Middle frontal gyrus (tissue), 1 donor: Measurements from ENCODE around the gene JOSD1.

Source experiments
- DNase-seq: peaks from one replicate; pipeline ENCODE4 v3.0.0-alpha.2; 2015; ENCODE audit warnings: low spot score; ENCODE audit errors: extremely low spot score

JOSD1 gene

GRCh38 chr22:38700789-38701628, at the start of gene JOSD1:
TSS of gene JOSD1 (minus strand) at chr22:38700943. CDS start at chr22:38699987, 956 bp downstream.
- DNase-seq: peak; percentile 91

GRCh38 chr22:38750104-38750503, 49.4 kb upstream of the JOSD1 start:
- DNase-seq: no peak

- DNase-seq: no peak
Measured at GRCh38 chr22:38748487-38749136, 47.9 kb upstream of the JOSD1 start.

DNA sequence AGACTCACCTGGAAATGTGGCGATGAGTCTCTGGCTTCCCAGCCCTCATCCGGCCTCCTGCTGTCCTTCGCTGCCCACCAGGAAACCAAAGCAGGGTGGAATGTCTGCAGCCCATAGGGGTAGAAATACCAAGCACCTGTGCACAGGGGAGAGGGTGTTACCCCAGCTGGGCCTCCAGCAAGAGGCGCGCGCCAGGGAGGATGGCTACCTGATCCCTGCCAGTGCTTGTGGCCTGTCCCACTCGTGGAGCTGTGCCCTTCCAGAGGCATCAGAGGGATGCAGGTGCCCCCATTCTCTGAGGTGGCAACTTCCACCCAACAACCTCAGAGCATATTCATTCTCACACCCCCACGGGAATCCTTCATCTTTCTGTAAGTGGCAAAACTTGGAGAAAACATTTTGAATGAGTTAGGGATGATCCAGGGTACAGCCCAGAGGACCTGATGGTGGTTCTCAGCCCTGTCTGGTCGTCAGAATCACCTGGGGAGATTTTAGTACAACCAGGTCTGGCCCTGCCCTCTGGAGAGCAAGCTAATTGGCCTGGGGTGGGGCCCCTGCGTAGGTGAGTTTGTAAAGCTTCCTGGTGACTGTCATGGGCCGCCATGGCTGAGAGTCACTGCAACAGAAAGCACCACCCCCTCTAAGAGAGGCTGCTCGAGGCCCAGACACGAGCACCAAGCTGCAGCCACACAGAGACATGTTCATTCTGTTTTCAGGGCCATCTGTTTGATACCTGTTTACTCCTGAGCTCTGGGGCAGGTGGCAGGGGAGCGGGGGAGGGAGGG, 45.1 kb upstream of the JOSD1 start:
- DNase-seq: no peak

- no peak for DNase-seq
Measured at GRCh38 chr22:38744981-38745380, 44.2 kb upstream of the JOSD1 start.

DNA sequence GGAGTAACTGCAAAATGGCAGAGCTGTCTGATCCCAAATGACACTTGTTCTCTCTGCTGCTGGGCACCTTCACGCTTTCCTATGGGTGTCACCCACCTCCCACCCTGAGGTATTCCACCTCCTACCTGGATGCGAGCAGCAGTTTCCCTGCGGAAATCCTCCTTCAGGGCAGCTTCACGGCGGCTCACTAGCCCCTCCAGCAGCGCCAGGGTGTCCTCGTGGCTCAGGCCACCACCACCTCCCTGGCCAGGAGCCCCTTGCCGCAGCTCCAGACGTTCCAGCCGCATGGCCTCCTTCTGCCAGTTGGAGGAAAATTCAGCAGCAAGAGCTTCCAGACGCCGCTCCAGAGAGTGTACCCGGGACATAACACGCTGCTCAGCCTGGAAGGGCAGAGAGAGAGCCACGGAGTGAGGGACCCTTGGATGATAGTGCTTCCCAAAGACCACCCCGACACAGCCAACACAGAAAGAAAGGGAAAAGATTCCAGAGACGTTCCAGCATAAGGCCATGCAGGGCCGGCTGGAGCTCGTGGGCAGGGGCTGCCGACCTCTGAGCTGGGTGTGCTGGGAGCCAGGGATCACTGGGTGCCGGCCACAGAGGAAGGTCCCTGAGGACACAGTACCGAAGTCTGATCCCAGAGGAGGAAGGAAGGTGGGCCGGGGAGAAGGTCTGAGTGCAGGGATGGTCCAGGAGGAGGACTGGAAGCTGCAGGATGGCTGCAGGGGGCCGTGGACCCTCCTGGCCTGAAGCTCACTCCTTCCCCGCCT, 41.6 kb upstream of the JOSD1 start:
- no peak for DNase-seq

DNA sequence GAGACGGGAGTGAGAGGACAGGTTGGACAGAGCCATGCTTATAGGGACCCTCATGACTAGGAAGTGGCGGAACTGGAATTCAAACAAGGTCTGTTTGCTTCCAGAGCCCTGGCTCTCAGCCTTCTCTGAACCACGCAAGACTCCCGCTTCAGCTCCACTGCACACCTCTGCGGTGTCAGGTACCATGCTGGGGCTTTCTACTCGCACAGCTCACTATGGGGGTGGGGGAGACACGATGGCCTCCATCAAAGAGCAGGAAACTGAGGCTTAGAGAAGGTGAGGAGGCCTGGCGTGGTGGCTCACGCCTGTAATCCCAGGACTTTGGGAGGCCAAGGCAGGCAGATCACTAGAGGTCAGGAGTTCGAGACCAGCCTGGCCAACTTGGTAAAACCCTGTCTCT, 40.8 kb upstream of the JOSD1 start:
- DNase-seq: no peak

- no peak for DNase-seq
Measured at GRCh38 chr22:38741166-38741565, 40.4 kb upstream of the JOSD1 start.

GRCh38 chr22:38740754-38741153, 40.0 kb upstream of the JOSD1 start:
- no peak for DNase-seq

DNA sequence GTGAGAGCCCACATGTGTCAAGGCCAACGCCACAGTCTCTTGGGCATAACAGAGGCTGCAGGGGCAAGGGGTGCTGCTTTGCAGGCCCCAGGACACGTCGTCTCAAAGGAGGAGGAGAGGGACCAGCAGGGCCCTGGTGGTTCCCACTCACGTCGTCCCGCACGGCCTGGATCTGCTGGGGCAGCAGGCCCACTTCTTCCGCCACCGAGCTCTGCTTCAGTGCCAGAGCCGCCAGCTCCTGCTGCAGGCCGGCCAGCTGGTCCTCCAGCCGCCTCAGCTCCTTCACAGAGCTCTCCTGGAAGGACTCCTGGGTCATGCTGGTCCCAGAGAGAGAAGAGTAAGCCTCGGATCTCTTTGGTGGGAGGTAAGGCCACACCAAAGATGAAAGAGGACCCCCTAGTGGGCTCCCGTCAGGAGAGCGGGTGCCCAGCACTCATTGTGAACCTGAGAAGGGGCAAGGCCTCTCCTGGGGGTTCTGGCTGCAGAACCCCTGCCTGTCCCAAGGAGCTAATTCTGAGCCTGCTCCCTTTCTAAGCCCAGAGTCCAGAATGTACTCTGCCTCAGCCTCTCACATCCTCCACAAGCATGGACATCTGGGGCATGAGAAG, 39.5 kb upstream of the JOSD1 start:
- DNase-seq: no peak

- no peak for DNase-seq
Measured at GRCh38 chr22:38739300-38740055, 38.7 kb upstream of the JOSD1 start.

- no peak for DNase-seq
Measured at GRCh38 chr22:38738475-38739070, 37.8 kb upstream of the JOSD1 start.

DNA sequence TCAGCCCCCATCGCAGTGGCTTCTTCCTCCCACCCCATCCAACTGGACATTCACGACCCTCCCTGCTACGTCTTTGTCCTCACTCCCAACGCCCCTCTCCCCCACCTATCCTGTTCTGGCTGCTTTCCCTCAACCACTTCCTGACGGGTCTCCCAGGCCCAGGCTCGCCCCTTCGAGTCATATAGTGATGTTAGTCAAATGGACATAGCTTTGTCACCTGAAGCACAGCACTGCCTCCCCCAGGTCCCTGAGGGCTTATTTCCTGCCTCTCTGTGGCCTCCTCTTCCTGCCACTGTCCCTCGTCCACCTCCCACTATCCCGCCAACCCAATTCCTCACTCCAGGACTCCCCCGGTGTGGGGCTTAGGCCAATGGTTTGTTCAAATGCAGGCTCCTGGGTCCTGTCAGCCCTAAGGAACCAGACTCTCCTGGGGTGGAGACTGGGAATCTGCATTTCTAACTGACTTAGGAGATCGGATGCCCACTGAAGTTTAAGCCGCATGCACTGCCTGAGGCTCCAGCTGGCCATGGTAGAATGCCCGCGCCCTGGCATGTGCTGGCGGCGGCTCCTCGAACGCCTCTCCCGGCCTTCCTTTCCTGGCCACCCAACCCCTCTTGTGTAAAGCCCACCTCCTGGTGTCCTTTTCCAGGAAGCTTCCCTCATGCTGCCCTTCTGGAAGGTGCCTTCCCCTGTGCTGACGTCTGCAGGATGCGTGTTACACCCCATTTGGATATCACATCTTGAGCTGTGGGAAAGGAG, 36.7 kb upstream of the JOSD1 start:
- no peak for DNase-seq

DNA sequence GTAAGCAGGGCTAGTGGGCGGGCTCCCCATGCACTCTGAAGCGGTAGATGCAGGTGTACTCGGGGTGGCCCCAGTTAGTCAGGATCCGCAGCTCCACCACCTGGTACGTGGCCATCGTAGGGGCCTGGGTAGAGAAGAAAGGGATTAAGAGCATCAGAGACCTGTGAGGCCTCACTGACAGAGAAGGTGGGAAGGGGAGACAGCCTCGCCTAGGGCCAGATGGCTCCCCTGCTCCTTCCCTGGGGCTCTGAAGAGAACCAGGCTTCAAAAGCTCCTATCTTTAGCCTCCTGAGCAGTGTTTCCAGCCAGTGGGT, 35.5 kb upstream of the JOSD1 start:
- DNase-seq: no peak

GRCh38 chr22:38735465-38736256, 34.9 kb upstream of the JOSD1 start:
- DNase-seq: no peak

DNA sequence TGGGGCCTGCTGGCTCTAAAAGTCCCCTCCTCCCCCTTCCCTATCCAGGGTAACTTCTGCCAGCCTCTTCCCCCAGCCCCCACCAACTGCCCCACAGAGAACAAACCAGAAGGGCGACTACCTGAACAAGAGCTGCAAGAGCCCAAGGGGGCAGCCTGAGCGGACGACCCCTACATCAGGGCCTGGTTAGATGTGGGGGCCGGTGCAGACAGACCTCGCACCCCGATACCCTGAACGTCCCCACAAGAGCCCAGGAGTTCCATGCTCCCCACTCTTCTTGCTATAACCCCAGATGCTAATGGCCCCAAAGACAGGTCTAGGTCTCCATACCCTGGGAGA, 34.4 kb upstream of the JOSD1 start:
- DNase-seq: no peak

- no peak for DNase-seq
Measured at GRCh38 chr22:38734421-38735100, 33.8 kb upstream of the JOSD1 start.
